Loucy (cell line): ENCODE data around the gene MRTFA.

Experiments used
- H2AFZ ChIP-seq: fragments of 200-600 bp; sonication (generic); 2 replicates; pipeline ENCODE4 v1.6.0; 2016; ENCODE audit warnings: antibody characterized with exemption, mild to moderate bottlenecking, low read length, moderate library complexity
- H3F3A ChIP-seq: fragments of 200-600 bp; 2 replicates; pipeline ENCODE4 v1.6.0; 2016; ENCODE audit warnings: antibody characterized with exemption, low read depth, mild to moderate bottlenecking
- H3K27me3 ChIP-seq: fragments of 200-600 bp; sonication (generic); 2 replicates; pipeline ENCODE4 v1.6.1; 2014; ENCODE audit warnings: low read length, mild to moderate bottlenecking; ENCODE audit not compliant: insufficient read depth, poor library complexity, severe bottlenecking
- H3K36me3 ChIP-seq: fragments of 200-600 bp; sonication (generic); 2 replicates; pipeline ENCODE4 v1.6.1; 2016; ENCODE audit warnings: low read length; ENCODE audit not compliant: insufficient read depth
- H3K4me1 ChIP-seq: fragments of 200-600 bp; sonication (generic); 2 replicates; pipeline ENCODE4 v1.5.1; 2014; ENCODE audit warnings: low read length, mild to moderate bottlenecking; ENCODE audit not compliant: insufficient read depth, poor library complexity, severe bottlenecking
- H3K4me2 ChIP-seq: fragments of 200-600 bp; sonication (generic); 2 replicates; pipeline ENCODE4 v1.6.0; 2014; ENCODE audit warnings: antibody characterized with exemption, low read length, low read depth, mild to moderate bottlenecking; ENCODE audit not compliant: poor library complexity, severe bottlenecking
- H3K4me3 ChIP-seq: fragments of 200-600 bp; sonication (generic); 2 replicates; pipeline ENCODE4 v1.5.1; 2014; ENCODE audit warnings: low read length, mild to moderate bottlenecking, mixed read lengths; ENCODE audit not compliant: poor library complexity, severe bottlenecking
- H3K79me2 ChIP-seq: fragments of 200-600 bp; sonication (generic); 2 replicates; pipeline ENCODE4 v1.6.1; 2014; ENCODE audit warnings: low read length; ENCODE audit not compliant: insufficient read depth
- H3K9ac ChIP-seq: fragments of 200-600 bp; sonication (generic); 2 replicates; pipeline ENCODE4 v1.6.0; 2014; ENCODE audit warnings: mild to moderate bottlenecking, low read depth, low read length, moderate library complexity; ENCODE audit not compliant: poor library complexity, severe bottlenecking
- H3K9me2 ChIP-seq: fragments of 200-600 bp; sonication (generic); replicated peaks from 2 replicates; pipeline ENCODE4 v1.6.1; 2016; ENCODE audit warnings: low read depth, low read length, mixed read lengths
- H3K9me3 ChIP-seq: fragments of 200-600 bp; sonication (generic); 2 replicates; pipeline ENCODE4 v1.6.1; 2014; ENCODE audit warnings: mild to moderate bottlenecking, antibody characterized with exemption, low read length, low read depth; ENCODE audit not compliant: insufficient read depth
- H4K20me1 ChIP-seq: fragments of 200-600 bp; sonication (generic); 2 replicates; pipeline ENCODE4 v1.6.0; 2014; ENCODE audit warnings: antibody characterized with exemption, low read length, mild to moderate bottlenecking; ENCODE audit not compliant: insufficient read depth, poor library complexity, severe bottlenecking
- EZH2phosphoT487 ChIP-seq: fragments of 200-600 bp; IDR thresholded peaks from 2 replicates; pipeline ENCODE4 v1.6.1; 2018; ENCODE audit warnings: antibody characterized with exemption, mild to moderate bottlenecking, moderate library complexity, borderline replicate concordance
- TF ChIP-seq, protein P1 (sequence below): fragments of 200-600 bp; sonication (generic); conservative IDR thresholded peaks from 2 replicates; pipeline ENCODE4 v1.5.1; 2014; ENCODE audit warnings: mild to moderate bottlenecking, antibody characterized with exemption, low read length

Gene MRTFA

DNA sequence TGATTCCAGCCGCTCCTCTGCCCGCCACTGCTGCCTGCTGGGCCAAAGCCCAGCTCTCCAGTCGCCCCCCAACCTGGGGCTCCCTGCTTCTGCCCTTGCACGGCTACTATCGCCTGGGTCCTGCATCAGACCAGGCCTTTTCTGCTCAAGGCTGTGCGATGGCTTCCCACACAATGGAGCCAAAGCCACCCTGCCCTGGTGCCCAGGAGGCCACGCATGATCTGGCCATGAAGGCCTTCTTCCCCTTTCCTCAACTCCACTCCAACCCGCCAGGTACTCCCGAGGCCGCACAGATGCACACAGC is 220.3 kb downstream of the MRTFA start:
- H3K9me2 ChIP-seq = no peaks in the 10 kb centered on the region
- H3K9ac ChIP-seq = no peak overlapping the region
- no peak overlapping the region for H3K4me2 ChIP-seq
- H3F3A ChIP-seq = no peaks in the 10 kb centered on the region; the same call in 1 of the 2 replicates
- H3K79me2 ChIP-seq = no peaks in the 10 kb centered on the region
- no peaks in the 10 kb centered on the region for H3K27me3 ChIP-seq
- no peak overlapping the region for H3K4me3 ChIP-seq
- peaks cover 9% of the 10 kb centered on the region for H3K4me1 ChIP-seq
- H3K36me3 ChIP-seq = peaks cover 65% of the 10 kb centered on the region; the same call in 1 of the 2 replicates
- no peaks in the 10 kb centered on the region for H3K9me3 ChIP-seq
- H2AFZ ChIP-seq = no peak overlapping the region
- no peak for TF ChIP-seq EZH2phosphoT487
- TF ChIP-seq, protein P1, sequence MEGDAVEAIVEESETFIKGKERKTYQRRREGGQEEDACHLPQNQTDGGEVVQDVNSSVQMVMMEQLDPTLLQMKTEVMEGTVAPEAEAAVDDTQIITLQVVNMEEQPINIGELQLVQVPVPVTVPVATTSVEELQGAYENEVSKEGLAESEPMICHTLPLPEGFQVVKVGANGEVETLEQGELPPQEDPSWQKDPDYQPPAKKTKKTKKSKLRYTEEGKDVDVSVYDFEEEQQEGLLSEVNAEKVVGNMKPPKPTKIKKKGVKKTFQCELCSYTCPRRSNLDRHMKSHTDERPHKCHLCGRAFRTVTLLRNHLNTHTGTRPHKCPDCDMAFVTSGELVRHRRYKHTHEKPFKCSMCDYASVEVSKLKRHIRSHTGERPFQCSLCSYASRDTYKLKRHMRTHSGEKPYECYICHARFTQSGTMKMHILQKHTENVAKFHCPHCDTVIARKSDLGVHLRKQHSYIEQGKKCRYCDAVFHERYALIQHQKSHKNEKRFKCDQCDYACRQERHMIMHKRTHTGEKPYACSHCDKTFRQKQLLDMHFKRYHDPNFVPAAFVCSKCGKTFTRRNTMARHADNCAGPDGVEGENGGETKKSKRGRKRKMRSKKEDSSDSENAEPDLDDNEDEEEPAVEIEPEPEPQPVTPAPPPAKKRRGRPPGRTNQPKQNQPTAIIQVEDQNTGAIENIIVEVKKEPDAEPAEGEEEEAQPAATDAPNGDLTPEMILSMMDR = no peak
- H4K20me1 ChIP-seq = no peaks in the 10 kb centered on the region

DNA sequence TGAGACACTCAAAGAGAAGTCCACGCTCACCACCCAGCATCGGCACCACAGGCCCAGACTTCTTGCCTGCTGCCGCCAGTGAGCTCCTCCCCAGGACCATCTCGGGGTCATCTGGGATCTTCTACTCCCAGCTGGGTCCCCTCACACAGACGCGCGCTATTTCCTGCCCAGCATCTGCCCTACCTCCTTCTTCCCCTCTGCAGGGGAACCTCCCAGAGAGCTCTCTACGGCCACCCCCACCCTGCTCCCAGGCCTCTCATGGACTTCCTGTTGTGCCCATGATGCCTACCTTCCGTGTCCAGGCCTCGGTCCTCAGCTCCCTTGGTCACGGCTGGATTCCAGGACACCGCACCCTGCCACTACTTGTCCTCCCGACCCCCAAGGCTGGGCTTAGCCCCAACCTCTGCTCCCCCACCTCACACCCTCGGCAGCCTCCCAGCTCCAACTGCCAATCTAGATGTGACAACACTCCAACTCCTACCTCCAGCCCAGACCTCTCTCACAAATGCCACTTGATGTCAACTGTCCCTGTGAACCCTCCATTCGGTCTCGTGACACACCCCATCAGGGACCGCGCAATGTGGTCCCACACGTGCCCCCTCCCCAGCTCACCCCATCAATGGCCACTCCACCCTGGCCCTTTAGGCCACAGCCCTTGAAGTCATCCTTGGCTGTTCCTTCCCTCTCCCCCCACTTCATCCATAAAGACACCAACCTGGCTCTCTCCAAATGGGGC is 220.8 kb downstream of the MRTFA start:
- H4K20me1 ChIP-seq = no peaks in the 10 kb centered on the region
- H3K36me3 ChIP-seq = peaks cover 65% of the 10 kb centered on the region; the same call in 1 of the 2 replicates
- no peak overlapping the region for H3K4me2 ChIP-seq
- H2AFZ ChIP-seq = no peak overlapping the region
- H3K79me2 ChIP-seq = no peaks in the 10 kb centered on the region
- H3K27me3 ChIP-seq = no peaks in the 10 kb centered on the region
- no peak overlapping the region for H3K9ac ChIP-seq
- H3K4me1 ChIP-seq = peaks cover 9% of the 10 kb centered on the region
- no peaks in the 10 kb centered on the region for H3K9me2 ChIP-seq
- TF ChIP-seq, protein P1 = no peak
- TF ChIP-seq EZH2phosphoT487 = no peak
- H3K4me3 ChIP-seq = no peak overlapping the region
- H3F3A ChIP-seq = no peaks in the 10 kb centered on the region; the same call in 1 of the 2 replicates
- H3K9me3 ChIP-seq = no peaks in the 10 kb centered on the region

DNA sequence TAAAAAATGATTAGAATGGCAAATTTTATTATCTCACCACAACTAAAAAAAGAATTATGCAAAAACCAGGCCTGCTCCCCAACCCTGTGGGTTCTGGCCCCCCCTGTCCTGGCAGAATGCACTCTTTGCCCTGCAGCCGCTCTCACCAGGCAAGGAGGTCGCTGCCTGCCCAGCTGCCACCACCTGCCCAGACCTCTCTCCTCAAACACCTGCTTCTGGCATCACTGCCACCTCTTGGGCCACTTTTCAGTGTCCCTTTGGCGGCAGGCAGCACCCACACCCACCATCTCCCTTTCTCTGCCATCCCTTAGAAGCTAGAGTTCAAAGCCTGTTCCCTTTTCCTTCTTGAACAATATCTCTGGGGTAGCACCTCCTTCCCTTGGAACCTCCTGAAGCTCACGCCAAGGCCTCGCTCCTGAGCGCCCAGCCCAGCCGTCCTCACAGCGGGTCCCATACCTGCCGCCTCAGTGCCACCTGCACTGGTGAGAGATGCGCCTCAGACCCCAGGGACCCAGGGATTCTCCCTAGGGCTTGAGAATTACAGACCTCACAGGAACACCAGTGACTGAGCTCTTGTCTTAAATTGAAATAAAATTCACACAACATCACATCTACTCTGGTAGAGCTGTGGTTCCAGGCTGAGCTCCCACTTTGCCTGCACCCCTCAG is 221.5 kb downstream of the MRTFA start:
- Histone ChIP-seq H2AFZ (no peak overlapping the region), H3K27me3 (no peaks in the 10 kb centered on the region), H3K9me2 (no peaks in the 10 kb centered on the region), H3K4me3 (no peak overlapping the region), H3K4me1 (peaks cover 9% of the 10 kb centered on the region), H4K20me1 (no peaks in the 10 kb centered on the region), H3K79me2 (no peaks in the 10 kb centered on the region), H3K36me3 (peaks cover 65% of the 10 kb centered on the region; the same call in 1 of the 2 replicates), H3K9me3 (no peaks in the 10 kb centered on the region), H3K9ac (no peak overlapping the region), H3K4me2 (no peak overlapping the region), H3F3A (no peaks in the 10 kb centered on the region; the same call in 1 of the 2 replicates)
- no peak for TF ChIP-seq EZH2phosphoT487
- TF ChIP-seq, protein P1 = no peak
